Neural crest cell (in vitro differentiated cells): ENCODE measurements around the gene ALK. TPM values are rescaled to one million over a fixed set of nuclear protein-coding genes. Genes with fewer than 3 reads are reported as not detected.

Experiments used
- DNase-seq: peaks from one replicate; pipeline ENCODE4 v3.0.0; 2021; ENCODE audit warnings: low read depth, mixed read lengths, low spot score
- H3K27ac Mint-ChIP-seq: one replicate; pipeline ENCODE4 v1.8.0; 2021; ENCODE audit warnings: mild to moderate bottlenecking, mixed read lengths; ENCODE audit not compliant: unreplicated experiment
- H3K27me3 Mint-ChIP-seq: 2 replicates; pipeline ENCODE4 v1.8.0; 2021; ENCODE audit warnings: low read depth, mild to moderate bottlenecking, mixed read lengths
- H3K36me3 Mint-ChIP-seq: 2 replicates; pipeline ENCODE4 v1.8.0; 2021; ENCODE audit warnings: low read depth, mild to moderate bottlenecking, mixed read lengths
- H3K4me1 Mint-ChIP-seq: 2 replicates; pipeline ENCODE4 v1.8.0; 2021; ENCODE audit warnings: mixed read lengths
- H3K4me3 Mint-ChIP-seq: one replicate; pipeline ENCODE4 v1.8.0; 2021; ENCODE audit warnings: mild to moderate bottlenecking, mixed read lengths
- H3K9me3 Mint-ChIP-seq: 2 replicates; pipeline ENCODE4 v1.8.0; 2021; ENCODE audit warnings: mixed read lengths
- CTCF ChIP-seq: fragments of 200-600 bp; sonication (generic); conservative IDR thresholded peaks from 2 replicates; pipeline ENCODE4 v1.5.0; 2021; ENCODE audit warnings: antibody characterized with exemption, mild to moderate bottlenecking
- total RNA-seq: library from RNA; stranded (reverse); gene quantifications from 2 replicates; pipeline ENCODE4 v1.2.1, GENCODE V29; 2021

ALK gene
- total RNA-seq, 1 donor from 2014 or later, result 2.0 TPM

DNA sequence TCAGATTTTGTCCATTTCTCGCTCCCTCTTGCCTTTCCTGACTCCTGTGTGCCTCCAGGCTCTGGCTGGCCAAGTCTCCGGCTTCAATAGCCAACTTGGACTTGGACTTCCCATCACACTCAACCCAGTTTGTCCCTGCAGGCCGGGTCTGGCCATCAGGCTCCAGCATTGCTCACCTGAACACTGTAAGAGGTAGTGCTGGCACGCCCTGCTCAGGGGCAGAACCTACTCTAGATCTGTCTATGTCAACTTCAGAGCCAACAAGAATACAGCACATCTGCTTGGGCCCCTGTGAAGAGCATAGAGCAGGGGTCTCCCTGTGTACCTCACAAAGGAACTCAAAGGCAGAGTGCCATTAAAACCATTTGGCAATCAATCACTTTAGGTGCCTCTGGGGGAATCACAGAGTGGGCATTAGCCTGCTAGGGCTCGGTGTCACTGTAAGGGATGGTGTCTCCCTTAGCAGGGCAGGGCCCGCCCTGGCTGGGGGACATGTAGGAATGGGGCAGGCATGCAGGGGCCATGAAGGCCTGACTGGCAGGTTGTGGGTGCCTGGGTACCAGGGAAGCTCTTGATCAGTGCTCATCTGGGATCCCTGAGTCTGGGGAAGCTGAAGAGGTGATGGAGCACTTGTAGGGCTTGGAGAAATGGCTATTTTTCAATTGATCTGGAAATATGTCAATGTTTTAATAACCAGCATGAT, 480.3 kb downstream of the ALK start:
- Mint-ChIP-seq H3K4me1 (peaks cover 11% of the 10 kb centered on the region), H3K9me3 (peaks cover 6% of the 10 kb centered on the region), H3K4me3 (no peak overlapping the region), H3K27ac (no peak overlapping the region), H3K36me3 (peaks cover 2% of the 10 kb centered on the region), H3K27me3 (no peaks in the 10 kb centered on the region)
- no peak for TF ChIP-seq CTCF
- DNase-seq, result no peak

DNA sequence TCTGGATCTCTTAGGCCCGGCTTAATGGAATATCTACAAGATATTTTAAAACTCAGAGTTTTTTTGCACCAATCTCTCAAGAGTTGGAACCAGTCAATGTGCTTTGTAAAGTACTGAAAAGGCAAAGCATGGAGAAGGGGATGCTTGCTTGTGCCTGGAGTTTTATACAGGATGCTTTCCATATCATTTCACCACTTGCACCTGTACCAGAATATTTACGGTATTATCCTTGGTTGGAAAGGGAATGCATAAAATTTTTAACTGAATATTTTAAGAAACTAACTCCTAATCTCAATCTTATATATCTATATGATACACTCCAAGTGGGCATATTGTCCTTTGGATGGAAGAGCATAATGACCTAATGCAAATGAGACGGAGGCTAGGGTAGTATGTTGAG, 487.5 kb downstream of the ALK start:
- peaks cover 11% of the 10 kb centered on the region for H3K9me3 Mint-ChIP-seq
- H3K4me1 Mint-ChIP-seq, result no peaks in the 10 kb centered on the region
- no peak overlapping the region for H3K27ac Mint-ChIP-seq
- H3K36me3 Mint-ChIP-seq, result no peaks in the 10 kb centered on the region
- DNase-seq, result no peak
- no peak for TF ChIP-seq CTCF
- no peaks in the 10 kb centered on the region for H3K27me3 Mint-ChIP-seq
- H3K4me3 Mint-ChIP-seq, result no peak overlapping the region

GRCh38 chr2:29433128-29433527, 488.3 kb downstream of the ALK start:
- H3K4me1 Mint-ChIP-seq, result no peaks in the 10 kb centered on the region
- H3K9me3 Mint-ChIP-seq, result peaks cover 11% of the 10 kb centered on the region
- no peak overlapping the region for H3K27ac Mint-ChIP-seq
- H3K36me3 Mint-ChIP-seq, result no peaks in the 10 kb centered on the region
- no peaks in the 10 kb centered on the region for H3K27me3 Mint-ChIP-seq
- no peak for DNase-seq
- TF ChIP-seq CTCF, result no peak
- no peak overlapping the region for H3K4me3 Mint-ChIP-seq

GRCh38 chr2:29431485-29431884, 489.9 kb downstream of the ALK start:
- H3K9me3 Mint-ChIP-seq, result peaks cover 11% of the 10 kb centered on the region
- H3K27me3 Mint-ChIP-seq, result no peaks in the 10 kb centered on the region
- no peak overlapping the region for H3K27ac Mint-ChIP-seq
- no peaks in the 10 kb centered on the region for H3K36me3 Mint-ChIP-seq
- no peak overlapping the region for H3K4me3 Mint-ChIP-seq
- DNase-seq, result no peak
- TF ChIP-seq CTCF, result no peak
- H3K4me1 Mint-ChIP-seq, result no peaks in the 10 kb centered on the region

DNA sequence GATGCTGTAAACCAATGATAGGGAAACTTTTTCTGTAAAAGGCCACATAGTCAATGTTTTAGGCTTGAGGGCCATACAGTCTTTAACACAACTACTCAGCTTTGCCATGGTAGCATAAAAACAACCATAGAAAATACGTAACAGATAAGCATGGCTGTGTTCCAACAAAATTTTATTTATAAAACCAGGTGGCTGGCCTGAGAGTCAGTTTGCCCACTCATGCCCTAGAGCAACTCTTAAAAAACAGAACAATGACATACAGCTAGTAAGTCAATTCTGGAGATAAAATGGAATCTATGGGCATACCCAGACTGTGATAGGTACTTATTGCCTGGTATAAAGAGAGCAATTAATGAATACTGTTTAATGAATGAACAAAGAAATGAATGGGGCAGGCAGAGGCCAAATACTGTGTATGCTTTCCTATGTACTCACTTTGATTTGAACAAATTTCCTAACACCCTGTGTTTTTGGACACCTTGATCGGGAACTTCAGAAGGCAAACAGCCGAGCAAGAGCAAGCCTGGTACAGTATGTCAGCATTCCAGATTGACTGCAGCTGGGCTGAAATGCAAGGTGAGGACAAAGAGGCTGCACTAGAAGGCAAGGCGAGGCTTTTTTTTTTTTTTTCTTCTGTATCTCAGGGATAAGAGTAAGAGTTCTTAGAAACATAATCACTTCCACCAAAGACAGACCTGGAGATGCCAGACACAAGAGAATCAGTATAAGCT, 490.8 kb downstream of the ALK start:
- no peak for DNase-seq
- Mint-ChIP-seq H3K4me1 (peaks cover 4% of the 10 kb centered on the region), H3K36me3 (peaks cover 5% of the 10 kb centered on the region), H3K9me3 (peaks cover 11% of the 10 kb centered on the region), H3K27ac (no peak overlapping the region), H3K4me3 (no peak overlapping the region), H3K27me3 (no peaks in the 10 kb centered on the region)
- no peak for TF ChIP-seq CTCF
